Head of caudate nucleus (tissue), 42 donors: Measurements from ENCODE around the gene ENO2.

Source experiments
- DNase-seq, 42 donors: peaks; one replicate each; pipeline versions ENCODE4 v3.0.0 to v3.0.0-alpha.2; 2020 to 2021; ENCODE audit warnings: mixed read lengths in 7 of 42
- intact Hi-C: fragments of 100-400 bp; cut with DNase I; formaldehyde crosslinking; loops from one replicate; pipeline ENCODE4 v1.15.0; 2022

The ENO2 gene

DNA sequence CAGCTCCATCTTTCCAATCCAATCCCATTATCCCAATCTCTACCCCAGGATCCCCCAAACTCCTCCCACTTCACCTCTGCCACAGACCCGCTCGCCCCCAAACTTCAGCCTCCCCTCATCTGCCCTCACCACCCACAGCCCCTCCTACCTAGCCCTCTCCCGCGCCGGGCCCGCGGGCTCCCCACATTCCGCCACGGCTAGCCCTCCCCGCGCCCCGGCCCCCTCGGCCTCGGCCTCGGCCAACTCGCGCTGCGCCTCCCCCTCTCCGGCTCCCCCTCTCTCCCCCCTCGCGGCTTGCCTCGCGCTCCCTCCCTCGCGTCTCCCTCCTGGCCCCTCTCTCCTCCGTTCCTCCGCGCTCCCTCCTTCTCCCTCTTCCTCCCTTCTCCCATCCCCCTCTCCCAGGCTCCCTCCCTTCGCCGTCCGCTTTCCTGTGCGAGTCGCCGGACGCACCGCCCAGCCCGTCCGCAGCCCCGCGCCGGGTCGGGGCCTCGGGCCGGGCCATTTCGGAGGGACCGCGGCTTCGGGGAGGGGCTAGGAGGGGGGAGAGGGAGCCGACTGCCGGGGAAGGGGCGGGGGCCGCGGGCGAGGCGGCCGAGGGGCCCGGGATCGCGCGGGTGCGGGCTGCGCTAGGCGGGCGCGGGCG lies 13.1 kb downstream of the ENO2 start, which contains the start of gene ATN1:
Gene ATN1 (plus strand): TSS at position 581 of the 643 bp plus-strand sequence. CDS start 6,043 bp downstream, outside the sequence.
- DNase-seq: peak; percentile 61 to 95 (median 84)
- intact Hi-C loops: no loop called here

DNA sequence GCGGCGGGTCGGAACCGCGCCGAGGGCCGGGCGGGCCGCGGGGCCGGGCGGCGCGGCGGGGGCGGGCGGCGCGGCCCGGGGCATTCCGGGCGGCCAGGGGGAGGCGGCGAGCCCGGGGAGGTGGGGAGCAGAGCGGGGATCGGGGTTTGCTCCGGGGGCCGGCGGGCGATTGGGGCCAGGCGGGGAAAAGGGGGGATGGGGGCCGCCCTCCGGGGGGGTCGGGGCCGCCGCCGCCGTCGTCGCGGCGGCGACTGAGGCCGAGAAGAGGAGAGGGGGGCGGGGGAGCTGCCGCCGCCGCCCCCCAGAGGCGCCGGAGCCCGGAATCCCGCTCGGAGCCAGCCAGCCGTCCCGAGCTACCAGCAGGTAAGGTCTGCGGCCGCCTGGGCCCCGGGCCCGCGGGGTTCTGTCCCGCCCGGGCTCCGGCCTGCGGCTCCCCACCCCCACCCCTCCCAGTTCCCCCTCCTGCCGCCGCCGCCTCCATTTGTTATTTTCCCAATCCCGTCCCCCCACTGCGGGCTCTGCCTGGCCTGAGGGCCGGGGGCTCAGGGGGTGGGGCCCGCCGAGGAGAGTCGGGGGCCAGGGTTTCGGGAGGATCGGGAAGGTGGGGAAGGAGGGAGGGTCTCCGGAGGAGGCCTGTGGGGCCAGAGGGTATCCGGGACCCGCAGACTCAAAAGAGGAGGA lies 13.8 kb downstream of the ENO2 start:
- intact Hi-C loops: no loop called here

DNA sequence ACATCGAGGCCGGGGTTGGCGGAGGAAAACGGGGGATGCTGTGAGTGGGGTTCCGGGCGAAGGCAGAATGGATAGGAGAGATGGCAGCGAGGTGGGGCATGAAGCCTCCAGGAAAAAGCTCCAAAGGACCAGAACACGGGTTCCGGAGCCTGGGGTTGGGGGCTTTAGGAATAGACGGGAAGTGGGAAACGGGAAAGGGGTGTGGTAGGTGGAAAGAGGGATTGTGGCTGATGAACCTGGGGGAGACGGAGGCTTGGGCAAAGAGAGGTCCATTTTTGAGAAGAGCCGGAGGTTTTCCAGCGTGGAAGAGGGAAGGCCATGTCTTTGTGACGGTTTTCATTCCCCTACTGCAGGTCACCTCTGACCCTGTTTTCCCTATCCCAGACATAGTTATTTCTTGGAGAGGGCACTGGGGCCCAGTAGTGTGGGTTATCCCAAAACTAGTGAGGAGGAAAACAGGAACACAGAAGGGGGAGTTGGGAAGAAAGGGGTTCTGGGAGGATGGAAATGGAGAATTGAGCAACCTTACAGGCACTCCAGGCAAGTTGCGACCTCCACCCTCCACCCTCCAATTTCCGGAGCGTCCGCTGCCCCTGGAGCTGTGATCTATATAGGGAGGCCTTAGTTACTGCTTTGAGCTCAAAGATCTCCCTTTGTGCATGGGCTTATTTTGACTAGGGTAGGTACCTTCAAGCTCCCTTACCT lies 14.5 kb downstream of the ENO2 start:
- intact Hi-C loops: no loop called here

More for the DNA sequence above, 13.8 kb downstream of the ENO2 start:
- peak in 7 of 42 donors; percentile 17 to 59 (median 53) for DNase-seq

DNA sequence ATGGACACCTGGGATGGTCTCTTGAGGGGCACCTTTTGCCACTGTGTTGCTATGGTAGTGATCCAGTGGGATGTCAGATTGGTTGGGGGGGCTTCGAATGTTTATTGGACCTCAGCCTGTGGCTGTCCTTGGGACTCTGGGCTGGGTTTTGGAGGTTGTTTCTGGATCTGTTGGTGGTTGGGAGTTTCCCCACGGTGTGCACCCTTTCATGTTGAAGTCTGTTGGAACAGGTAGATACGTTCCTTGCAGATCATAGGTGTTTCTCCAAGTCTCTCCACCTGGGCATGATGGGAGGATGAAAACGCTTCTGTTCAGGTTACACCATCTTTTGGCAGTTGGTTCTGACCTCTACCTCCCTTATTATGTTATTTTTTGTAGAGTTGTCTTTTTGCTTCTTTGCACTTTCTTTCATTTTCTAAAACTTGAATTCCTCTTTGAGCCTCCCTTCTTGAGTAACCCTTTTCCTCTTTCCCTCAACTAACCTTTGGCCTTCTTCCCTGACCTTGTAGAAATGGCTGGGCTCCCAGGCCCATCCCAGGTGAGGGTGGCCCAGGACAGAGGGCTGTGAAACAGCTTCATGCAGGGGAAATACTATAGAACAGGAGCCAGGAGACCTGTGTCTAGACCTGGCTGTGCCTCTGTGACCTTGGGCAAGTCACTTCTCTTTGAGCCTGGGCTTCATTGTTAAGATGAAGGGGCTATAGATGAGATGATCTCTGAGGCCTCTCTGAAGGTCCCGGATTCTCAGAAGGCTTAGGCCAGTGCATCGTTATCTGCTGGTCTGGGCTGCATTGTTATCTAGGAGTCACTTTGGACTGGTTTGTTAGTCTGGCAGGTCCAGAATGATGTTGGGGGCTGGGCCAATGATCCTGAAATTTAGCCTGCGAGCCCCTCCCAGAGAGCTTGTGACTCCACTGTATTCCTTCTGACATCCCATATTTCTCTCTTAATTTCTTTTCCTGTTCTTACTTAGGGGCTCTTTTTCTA lies 15.4 kb downstream of the ENO2 start:
- intact Hi-C loops: no loop called here
- DNase-seq: no peak

More for the DNA sequence above, 14.5 kb downstream of the ENO2 start:
- DNase-seq: peak in 8 of 42 donors; percentile 40 to 64 (median 48)

DNA sequence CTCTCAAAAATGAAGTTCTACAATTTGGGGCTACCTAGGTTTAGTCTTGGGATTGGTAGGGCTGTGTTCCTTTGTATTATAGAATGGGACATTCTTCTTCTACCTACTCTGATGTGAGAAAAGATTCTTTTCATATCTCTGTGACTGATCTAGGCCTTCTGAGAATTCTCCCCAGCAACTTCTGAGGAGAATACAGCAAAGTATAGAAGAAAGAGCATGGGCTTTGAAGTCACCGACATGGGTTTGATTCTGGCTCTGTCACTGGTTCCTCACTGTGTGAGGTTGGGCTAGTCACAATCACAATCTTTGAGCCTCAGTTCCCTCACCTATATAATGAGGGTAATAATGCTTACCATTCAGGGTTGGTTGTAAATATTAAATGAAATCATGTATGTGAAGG lies 18.4 kb downstream of the ENO2 start:
- DNase-seq: no peak
- intact Hi-C loops: no loop called here

DNA sequence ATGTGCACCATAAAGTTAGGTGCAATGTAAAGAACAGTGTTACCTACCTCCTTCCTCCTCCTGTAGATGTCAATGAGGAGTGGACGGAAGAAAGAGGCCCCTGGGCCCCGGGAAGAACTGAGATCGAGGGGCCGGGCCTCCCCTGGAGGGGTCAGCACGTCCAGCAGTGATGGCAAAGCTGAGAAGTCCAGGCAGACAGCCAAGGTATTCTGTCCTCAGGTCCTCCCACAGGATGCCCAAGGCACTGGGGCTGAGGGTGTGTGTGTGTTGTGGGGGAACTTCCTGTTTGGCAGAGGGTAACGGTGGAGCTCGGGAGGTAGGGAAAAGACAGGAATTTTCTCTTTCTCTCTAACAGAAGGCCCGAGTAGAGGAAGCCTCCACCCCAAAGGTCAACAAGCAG lies 19.7 kb downstream of the ENO2 start:
- intact Hi-C loops: no loop called here

DNA sequence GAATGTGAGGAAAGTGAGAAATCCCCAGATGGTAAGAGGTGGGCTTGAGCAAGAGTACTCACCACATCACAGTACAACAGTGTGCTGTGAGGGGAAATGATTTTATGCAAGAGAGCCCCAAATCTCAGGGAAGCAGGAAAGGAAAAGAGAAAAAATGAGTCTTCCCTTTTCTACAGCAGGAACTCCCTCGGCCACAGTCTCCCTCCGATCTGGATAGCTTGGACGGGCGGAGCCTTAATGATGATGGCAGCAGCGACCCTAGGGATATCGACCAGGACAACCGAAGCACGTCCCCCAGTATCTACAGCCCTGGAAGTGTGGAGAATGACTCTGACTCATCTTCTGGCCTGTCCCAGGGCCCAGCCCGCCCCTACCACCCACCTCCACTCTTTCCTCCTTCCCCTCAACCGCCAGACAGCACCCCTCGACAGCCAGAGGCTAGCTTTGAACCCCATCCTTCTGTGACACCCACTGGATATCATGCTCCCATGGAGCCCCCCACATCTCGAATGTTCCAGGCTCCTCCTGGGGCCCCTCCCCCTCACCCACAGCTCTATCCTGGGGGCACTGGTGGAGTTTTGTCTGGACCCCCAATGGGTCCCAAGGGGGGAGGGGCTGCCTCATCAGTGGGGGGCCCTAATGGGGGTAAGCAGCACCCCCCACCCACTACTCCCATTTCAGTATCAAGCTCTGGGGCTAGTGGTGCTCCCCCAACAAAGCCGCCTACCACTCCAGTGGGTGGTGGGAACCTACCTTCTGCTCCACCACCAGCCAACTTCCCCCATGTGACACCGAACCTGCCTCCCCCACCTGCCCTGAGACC lies 21.2 kb downstream of the ENO2 start:
- intact Hi-C loops: no loop called here
- DNase-seq: no peak

More for the DNA sequence above, 19.7 kb downstream of the ENO2 start:
- no peak for DNase-seq

DNA sequence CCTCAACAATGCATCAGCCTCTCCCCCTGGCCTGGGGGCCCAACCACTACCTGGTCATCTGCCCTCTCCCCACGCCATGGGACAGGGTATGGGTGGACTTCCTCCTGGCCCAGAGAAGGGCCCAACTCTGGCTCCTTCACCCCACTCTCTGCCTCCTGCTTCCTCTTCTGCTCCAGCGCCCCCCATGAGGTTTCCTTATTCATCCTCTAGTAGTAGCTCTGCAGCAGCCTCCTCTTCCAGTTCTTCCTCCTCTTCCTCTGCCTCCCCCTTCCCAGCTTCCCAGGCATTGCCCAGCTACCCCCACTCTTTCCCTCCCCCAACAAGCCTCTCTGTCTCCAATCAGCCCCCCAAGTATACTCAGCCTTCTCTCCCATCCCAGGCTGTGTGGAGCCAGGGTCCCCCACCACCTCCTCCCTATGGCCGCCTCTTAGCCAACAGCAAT lies 21.8 kb downstream of the ENO2 start:
- no peak for DNase-seq
- intact Hi-C loops: no loop called here

DNA sequence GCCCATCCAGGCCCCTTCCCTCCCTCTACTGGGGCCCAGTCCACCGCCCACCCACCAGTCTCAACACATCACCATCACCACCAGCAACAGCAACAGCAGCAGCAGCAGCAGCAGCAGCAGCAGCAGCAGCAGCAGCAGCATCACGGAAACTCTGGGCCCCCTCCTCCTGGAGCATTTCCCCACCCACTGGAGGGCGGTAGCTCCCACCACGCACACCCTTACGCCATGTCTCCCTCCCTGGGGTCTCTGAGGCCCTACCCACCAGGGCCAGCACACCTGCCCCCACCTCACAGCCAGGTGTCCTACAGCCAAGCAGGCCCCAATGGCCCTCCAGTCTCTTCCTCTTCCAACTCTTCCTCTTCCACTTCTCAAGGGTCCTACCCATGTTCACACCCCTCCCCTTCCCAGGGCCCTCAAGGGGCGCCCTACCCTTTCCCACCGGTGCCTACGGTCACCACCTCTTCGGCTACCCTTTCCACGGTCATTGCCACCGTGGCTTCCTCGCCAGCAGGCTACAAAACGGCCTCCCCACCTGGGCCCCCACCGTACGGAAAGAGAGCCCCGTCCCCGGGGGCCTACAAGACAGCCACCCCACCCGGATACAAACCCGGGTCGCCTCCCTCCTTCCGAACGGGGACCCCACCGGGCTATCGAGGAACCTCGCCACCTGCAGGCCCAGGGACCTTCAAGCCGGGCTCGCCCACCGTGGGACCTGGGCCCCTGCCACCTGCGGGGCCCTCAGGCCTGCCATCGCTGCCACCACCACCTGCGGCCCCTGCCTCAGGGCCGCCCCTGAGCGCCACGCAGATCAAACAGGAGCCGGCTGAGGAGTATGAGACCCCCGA lies 22.5 kb downstream of the ENO2 start:
- peak in 7 of 42 donors; percentile 20 to 72 (median 40) for DNase-seq
- intact Hi-C loops: no loop called here

DNA sequence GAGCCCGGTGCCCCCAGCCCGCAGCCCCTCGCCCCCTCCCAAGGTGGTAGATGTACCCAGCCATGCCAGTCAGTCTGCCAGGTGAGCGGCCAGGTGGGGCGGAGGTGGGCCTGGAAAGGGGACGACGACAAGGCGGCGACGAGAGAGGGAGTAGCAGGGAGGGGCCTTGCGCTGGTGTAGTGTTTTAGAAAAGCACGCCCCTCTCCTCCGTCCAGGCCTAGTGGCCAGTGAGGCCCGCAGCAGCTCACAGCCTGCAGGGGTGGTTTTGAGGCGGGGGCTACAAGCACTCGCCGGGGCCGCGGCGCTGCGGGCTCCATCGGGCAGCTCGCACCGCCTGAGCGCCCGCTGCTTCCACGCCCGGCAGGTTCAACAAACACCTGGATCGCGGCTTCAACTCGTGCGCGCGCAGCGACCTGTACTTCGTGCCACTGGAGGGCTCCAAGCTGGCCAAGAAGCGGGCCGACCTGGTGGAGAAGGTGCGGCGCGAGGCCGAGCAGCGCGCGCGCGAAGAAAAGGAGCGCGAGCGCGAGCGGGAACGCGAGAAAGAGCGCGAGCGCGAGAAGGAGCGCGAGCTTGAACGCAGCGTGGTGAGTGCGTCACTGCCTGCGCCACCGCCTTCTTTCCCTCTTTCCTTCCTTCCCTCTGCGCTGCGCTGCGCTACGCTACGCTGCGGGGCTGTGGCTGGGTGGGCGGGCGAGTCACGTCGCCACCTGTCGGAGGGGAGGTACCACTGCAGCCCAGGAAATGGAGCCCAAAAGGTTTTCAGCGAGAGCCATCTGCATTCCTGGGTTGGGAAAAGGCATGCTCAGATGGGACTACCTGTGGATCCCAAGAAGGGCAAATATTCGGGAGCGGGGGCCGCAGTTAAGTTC lies 23.3 kb downstream of the ENO2 start:
- peak; percentile 88 to 98 (median 94) for DNase-seq
- intact Hi-C loops: no loop called here

DNA sequence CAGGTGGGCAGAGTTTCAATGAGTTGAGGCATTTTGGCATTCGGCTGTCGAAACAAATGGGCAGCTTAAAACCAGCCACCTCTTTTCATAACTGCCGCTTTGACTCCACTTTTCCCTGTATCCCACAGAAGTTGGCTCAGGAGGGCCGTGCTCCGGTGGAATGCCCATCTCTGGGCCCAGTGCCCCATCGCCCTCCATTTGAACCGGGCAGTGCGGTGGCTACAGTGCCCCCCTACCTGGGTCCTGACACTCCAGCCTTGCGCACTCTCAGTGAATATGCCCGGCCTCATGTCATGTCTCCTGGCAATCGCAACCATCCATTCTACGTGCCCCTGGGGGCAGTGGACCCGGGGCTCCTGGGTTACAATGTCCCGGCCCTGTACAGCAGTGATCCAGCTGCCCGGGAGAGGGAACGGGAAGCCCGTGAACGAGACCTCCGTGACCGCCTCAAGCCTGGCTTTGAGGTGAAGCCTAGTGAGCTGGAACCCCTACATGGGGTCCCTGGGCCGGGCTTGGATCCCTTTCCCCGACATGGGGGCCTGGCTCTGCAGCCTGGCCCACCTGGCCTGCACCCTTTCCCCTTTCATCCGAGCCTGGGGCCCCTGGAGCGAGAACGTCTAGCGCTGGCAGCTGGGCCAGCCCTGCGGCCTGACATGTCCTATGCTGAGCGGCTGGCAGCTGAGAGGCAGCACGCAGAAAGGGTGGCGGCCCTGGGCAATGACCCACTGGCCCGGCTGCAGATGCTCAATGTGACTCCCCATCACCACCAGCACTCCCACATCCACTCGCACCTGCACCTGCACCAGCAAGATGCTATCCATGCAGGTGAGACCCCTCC lies 24.2 kb downstream of the ENO2 start:
- DNase-seq: no peak
- intact Hi-C loops: no loop called here

DNA sequence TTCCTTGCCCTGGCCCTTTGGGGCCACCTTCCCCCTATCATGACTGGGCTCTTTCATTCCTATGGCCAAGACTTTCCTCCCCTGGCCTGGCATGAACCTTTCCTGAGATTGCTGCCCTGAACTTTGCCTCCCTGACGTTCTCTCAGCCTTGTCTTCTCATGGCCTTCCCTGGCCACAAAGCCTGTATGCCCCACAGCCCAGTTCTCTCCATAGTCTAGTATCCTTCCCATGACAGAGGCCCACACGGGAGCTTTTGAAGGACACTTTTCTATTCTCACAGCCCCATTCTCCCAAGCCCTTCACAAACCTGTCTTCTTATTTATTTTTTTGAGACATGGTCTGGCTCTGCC lies 24.8 kb downstream of the ENO2 start:
- no peak for DNase-seq

DNA sequence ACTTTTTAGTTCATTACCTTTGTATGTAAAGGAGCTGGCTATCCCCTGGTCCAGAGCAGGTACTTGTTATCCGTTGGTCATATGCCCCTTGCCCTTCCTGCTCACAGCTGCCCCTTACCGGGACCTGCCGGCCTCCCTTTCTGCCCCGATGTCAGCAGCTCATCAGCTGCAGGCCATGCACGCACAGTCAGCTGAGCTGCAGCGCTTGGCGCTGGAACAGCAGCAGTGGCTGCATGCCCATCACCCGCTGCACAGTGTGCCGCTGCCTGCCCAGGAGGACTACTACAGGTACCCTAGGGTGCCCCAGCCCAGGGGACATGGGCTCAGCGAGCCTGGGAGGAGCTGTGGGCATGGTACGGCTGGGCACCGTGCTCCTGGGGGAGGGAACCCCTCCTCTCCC lies 26.9 kb downstream of the ENO2 start:
- intact Hi-C loops: no loop called here
- DNase-seq: no peak

More for the DNA sequence above, 24.8 kb downstream of the ENO2 start:
- intact Hi-C loops: no loop called here

DNA sequence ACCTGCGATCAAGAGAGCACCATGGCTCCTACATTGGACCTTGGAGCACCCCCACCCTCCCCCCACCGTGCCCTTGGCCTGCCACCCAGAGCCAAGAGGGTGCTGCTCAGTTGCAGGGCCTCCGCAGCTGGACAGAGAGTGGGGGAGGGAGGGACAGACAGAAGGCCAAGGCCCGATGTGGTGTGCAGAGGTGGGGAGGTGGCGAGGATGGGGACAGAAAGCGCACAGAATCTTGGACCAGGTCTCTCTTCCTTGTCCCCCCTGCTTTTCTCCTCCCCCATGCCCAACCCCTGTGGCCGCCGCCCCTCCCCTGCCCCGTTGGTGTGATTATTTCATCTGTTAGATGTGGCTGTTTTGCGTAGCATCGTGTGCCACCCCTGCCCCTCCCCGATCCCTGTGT lies 27.4 kb downstream of the ENO2 start:
- intact Hi-C loops: no loop called here
- no peak for DNase-seq

DNA sequence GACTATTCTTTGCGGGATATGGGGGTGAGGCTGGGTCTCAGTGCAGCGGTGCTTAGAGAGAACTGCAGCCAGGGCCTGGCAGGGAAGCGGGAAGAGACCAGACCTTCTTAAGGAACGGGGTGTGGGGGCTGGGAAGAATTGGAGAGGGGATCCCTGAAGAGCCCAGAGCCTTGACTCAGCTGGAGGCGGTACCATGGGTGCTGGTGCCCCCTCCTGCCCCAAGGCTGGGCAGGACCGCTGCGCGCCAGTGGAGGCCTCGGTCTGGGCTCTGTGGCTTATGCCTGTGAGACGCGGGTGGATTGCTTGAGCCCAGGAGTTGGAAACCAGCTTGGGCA lies 27.9 kb downstream of the ENO2 start:
- intact Hi-C loops: no loop called here
- DNase-seq: no peak

DNA sequence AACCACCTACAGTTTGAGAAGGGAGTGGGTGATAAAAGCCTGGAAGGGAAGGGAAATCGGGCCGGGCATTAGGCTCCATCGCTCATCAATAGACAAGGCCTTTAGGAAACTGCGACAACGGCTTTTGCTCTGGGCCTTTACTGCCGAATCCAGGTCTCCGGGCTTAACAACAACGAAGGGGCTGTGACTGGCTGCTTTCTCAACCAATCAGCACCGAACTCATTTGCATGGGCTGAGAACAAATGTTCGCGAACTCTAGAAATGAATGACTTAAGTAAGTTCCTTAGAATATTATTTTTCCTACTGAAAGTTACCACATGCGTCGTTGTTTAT lies 29.0 kb downstream of the ENO2 start:
- intact Hi-C loops: no loop called here
- DNase-seq: peak; percentile 72 to 98 (median 92)
